NCI-H146 treated with DMSO at 0.1 percent for 48 hours (cell line): ENCODE measurements around the gene NUDT22.

Source experiments
- DNase-seq: peaks from one replicate; lab custom pipeline; 2025; ENCODE audit not compliant: unreplicated experiment; lab: John Stamatoyannopoulos, UW

Gene NUDT22

DNA sequence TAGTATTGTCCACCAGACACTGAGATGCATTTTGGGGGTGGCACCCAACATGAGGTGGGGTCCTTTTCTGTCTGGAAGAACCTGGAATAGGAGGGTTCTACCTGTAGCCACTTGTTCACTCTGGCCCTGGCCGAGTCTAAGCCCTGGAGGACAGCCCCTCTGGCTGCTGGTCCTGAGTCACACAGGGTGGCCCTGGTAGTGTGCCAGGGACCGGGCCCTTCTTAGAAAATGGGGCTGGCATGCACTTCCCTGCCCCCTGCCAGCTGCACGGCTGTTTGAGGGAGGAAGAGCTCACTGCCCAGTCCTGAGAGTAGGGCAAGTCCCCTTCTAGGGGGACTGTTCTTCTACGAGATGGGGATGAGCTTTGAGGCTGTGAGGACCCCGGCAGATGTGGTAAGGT lies 27.4 kb downstream of the NUDT22 start:
- no peak for DNase-seq

DNA sequence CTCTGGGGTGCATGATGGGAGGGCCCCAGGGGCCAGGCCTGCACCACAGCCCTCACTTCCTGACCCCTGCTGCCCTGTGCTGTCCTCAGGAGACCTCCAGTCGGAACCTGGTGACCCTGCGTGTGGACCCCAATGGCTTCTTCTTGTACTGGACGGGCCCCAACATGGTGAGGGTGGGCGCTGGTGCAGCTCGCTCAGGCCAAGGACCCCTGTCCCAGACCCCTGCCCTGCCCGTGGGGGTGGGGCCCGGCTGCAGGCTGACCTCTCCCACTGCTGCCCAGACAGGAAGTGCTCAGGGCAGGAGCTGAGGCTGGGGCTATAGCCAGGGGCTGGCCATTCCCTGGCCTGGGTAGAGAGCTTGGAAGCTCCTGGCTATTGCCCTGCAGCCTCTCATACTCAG lies 28.3 kb downstream of the NUDT22 start:
- no peak for DNase-seq

DNA sequence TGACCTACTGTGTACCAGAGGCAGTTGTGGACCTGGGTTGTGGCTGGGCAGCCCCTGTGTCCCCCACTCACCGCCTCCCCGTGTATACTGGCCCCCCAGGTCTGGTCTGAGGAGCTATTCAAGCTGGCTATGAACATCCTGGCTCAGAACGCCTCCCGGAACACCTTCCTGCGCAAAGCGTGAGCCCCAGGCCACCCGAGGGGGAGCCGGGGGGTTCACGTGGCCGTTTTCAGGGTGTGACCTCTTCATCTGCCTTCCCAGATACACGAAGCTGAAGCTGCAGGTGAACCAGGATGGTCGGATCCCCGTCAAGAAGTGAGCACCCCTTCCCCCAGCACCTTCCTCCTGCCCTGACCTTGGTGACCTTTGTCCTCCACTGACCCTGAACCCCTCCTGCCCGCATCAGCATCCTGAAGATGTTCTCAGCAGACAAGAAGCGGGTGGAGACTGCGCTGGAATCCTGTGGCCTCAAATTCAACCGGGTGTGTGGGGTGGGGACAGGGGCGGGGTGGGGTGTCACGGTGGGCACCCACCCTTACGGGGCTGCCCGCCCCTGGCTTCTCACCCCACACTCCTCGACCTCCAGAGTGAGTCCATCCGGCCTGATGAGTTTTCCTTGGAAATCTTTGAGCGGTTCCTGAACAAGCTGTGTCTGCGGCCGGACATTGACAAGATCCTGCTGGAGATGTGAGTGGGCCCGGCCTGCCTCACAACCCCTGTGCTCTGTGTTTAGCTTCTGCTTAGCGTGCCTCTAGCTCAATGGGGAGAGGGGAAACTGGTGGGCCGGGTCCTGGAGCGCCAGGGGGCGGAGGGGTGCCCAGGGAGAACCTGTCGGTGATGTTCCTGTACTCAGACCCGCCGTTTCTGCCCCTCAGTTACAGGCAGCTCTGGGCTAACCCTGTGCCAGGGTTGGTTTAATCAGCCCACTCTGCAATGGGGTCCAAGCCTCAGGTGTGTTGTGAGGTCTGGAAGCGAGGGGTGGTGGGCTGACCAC lies 29.4 kb downstream of the NUDT22 start:
- DNase-seq: no peak

DNA sequence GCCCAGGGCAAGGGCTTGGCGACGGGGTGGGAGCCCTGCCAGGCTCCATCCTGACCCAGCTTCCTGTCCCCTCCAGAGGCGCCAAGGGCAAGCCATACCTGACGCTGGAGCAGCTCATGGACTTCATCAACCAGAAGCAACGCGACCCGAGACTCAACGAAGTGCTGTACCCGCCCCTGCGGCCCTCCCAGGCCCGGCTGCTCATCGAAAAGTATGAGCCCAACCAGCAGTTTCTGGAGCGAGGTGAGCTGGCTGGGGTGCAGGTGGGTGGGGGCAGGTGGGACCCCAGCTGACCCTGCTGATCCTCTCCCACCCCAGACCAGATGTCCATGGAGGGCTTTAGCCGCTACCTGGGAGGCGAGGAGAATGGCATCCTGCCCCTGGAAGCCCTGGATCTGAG lies 30.2 kb downstream of the NUDT22 start:
- no peak for DNase-seq

DNA sequence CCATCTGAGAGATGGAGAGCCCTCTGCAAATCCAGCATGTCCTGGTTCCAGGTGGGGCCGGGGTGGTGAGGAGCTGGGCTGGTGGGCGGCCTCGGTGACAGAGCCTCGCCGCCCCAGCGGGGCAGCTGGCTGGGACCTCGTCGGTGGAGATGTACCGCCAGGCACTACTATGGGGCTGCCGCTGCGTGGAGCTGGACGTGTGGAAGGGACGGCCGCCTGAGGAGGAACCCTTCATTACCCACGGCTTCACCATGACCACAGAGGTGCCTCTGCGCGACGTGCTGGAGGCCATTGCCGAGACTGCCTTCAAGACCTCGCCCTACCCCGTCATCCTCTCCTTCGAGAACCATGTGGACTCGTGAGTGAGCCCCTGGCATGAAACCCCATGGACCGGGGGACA lies 32.3 kb downstream of the NUDT22 start:
- no peak for DNase-seq

DNA sequence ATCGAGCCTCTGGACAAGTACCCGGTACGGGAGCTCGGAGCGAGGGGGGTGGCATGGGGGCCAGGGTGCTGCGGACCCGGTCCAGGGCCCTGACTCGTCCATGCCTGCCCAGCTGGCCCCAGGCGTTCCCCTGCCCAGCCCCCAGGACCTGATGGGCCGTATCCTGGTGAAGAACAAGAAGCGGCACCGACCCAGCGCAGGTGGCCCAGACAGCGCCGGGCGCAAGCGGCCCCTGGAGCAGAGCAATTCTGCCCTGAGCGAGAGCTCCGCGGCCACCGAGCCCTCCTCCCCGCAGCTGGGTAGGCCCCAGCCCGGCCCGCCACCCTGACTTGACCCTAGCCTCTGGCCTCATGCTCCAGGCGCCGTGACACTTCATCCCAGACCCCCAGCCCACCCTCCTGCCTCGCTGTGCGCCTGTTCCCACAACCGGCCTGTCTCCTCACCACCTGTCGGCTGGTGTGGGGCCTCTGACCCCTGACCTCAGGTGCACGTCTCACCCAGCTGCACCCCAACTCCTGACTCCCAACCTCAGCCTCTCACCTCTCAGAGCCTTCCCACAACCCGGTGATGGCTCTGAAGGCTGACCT lies 33.0 kb downstream of the NUDT22 start:
- DNase-seq: no peak

DNA sequence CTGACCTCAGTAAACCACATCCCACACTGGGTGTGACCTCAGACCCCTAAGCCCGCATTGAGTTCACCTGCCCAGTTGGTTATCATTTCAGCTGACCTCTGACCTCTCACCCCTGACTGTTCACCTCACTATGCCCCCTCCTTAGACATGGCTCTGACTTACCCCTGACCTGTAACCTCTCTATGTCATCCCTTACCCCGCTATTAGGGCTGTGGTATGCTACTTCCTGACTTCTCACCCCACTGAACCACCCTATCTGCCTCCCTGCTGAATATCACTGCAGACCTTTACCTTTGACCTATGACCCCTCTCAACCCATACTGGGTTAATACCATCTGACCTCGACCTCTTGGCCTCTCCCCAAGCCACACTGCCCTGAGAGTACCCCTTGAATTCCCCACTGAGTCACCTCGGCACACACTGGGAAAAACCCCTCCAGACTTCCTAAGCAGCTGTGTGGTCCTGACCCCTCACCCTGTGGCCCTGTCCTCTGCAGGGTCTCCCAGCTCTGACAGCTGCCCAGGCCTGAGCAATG lies 33.5 kb downstream of the NUDT22 start:
- DNase-seq: no peak

DNA sequence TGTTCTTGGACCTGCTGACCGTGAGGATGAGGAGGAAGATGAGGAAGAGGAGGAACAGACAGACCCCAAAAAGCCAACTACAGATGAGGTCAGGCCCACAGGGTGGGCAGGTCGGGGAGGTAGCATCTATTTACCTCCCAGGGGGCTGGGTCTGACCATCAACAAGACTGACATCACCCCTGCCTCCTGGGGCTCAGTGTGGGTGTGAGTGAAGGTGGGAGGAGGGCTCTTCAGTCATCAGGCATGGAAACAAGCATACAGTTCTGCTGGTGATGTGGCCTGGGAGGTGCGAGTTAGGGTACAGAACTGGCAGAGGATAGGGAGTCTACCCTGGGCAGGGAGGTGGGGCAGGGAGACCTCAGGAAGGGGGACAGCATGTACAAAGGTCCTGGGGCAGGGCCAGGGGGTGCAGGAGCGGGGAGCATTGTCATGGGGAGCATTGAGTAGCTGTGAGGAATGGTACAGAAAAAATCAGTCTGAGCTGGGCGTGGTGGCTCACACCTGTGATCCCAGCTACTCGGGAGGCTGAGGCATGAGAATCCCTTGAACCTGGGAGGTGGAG lies 34.2 kb downstream of the NUDT22 start:
- DNase-seq: no peak

DNA sequence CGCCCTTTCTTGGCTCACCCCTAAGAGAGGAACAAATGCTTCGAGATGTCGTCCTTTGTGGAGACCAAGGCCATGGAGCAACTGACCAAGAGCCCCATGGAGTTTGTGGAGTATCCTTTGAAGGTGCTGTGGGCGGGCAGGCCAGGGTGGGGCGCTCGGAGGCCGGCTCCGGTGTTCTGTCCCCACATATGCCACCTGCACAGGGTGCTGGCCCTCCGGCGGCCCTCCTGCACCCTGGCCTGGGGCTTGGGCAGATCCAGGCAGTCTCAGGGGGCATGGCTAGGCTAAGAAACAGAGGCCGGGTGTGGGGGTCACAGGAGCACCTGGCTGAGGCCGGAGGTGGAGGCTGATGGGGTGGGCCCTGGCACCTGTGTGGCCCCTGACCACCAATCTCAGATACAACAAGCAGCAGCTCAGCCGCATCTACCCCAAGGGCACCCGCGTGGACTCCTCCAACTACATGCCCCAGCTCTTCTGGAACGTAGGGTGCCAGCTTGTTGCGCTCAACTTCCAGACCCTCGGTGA lies 35.5 kb downstream of the NUDT22 start:
- no peak for DNase-seq

DNA sequence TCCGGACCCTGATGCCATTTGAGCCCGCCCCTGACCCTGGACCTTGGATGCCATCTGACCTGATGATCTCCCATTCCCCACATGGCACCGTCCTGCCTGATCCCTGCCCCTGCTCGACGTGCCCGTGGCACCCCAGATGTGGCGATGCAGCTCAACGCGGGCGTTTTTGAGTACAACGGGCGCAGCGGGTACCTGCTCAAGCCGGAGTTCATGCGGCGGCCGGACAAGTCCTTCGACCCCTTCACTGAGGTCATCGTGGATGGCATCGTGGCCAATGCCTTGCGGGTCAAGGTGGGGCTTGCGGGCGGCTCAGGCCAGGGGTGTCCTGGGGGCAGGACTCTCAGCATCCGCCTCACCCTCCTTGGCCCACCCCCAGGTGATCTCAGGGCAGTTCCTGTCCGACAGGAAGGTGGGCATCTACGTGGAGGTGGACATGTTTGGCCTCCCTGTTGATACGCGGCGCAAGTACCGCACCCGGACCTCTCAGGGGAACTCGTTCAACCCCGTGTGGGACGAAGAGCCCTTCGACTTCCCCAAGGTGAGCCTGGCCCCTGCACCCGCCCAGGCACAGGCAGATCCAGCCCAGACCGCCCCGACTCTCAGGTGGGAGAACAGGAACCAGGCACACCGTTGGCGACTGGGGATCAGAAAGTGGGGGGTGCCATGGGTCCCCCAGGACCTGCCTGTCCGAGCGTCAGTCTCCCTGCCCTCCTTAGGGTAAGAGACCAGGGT lies 36.4 kb downstream of the NUDT22 start:
- DNase-seq: no peak

DNA sequence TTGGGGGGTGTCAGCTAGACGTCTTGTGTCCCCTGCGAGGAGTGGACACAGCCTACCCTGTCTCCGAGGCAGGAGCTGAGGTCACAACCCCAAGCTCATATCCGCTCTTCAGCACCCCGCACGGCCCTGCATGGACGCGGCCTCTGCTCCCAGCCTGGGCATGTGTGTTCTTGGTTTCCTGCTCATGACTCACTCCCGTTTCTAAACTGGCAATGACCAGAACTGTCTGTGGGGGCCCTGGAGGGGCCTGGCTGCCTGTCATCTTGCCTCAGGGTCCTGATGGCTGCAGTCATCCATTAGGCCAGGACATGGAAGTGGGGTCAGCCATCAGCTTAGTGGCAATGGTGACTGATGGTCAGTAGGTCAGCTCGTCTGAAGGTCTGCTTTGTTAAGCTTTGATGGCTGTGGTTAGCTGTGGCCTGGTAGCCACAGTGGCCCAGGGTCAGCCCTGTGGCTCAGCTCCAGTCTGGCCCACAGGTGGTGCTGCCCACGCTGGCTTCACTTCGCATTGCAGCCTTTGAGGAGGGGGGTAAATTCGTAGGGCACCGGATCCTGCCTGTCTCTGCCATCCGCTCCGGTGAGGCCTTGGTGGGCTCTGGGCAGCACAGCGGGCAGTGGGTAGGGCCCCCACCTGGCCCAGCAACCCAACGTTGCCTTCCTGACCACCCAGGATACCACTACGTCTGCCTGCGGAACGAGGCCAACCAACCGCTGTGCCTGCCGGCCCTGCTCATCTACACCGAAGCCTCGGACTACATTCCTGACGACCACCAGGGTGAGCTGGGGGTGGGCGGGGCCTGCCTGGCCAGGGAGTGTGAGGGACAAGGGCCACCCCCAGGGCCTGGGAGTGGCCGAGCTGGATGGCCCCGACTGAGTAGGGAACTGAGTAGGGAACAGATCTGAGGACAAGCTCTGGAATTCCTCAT lies 37.2 kb downstream of the NUDT22 start:
- no peak for DNase-seq

DNA sequence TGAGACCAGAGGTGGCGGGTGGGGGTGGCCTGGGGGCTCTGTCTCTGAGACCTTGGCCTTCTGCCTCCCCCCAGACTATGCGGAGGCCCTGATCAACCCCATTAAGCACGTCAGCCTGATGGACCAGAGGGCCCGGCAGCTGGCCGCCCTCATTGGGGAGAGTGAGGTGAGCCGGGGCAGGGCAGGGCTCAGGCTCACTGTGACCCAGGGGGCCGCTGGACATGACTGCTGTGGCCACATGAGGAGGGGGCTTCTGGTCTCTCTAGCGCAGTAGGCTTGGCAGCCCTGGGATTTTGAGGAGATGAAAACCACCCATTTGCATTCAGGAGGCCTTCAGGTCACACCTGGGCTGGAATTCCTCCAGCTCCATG lies 37.9 kb downstream of the NUDT22 start:
- no peak for DNase-seq

DNA sequence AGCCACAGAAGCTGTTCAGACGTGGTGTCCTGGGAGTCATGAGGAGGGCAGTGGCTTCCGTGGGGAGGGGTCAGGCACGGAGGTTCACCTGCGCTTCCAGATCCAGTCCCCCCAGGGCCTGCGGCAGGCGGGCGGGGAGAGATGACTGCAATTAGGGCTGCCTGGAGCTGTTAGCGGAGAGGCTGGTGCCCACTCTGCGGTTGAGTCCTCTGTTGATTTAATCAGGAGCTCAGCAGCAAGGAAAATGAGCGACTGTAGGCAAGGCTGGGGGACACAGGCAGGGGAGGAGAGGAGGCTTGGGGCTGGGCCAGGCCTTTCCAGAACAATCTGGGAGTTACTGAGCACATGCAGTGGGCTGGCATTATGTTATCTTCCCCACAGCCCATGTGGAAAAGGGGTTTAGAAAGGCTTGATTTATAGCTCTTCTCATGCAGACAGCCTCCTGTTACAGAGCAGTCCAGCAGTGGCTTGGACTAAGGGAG lies 38.3 kb downstream of the NUDT22 start:
- no peak for DNase-seq

DNA sequence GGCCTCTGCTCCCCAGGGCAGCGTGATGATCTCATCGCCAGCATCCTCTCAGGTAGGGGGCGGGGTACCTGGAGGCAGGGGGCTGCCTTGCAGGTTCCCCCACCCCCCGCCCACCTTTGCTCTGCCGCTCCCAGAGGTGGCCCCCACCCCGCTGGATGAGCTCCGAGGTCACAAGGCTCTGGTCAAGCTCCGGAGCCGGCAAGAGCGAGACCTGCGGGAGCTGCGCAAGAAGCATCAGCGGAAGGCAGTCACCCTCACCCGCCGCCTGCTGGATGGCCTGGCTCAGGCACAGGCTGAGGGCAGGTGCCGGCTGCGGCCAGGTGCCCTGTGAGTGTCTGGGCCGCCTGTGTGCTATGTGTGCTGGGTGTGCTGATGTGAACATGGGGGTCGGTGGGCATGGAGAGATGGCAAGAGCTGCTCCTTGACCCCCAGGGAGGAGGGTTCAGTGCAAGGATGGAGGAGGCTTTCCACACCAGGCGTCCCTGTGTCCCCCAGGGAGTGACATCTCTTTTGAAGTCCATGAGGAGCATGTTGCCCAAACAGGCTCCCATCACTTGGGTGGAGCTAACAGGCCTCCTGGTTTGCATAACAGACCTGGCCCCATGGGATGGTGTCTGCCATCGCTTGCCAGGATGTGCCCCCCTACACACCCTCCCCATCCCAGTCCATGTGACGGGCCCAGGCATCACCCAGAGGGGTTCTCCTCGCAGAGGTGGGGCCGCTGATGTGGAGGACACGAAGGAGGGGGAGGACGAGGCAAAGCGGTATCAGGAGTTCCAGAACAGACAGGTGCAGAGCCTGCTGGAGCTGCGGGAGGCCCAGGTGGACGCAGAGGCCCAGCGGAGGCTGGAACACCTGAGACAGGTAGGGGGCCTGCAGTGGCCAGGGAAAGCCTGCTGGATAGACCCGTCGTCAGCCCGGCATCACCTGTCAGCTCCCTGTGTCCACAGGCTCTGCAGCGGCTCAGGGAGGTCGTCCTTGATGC lies 39.4 kb downstream of the NUDT22 start:
- peak; percentile 48 for DNase-seq

DNA sequence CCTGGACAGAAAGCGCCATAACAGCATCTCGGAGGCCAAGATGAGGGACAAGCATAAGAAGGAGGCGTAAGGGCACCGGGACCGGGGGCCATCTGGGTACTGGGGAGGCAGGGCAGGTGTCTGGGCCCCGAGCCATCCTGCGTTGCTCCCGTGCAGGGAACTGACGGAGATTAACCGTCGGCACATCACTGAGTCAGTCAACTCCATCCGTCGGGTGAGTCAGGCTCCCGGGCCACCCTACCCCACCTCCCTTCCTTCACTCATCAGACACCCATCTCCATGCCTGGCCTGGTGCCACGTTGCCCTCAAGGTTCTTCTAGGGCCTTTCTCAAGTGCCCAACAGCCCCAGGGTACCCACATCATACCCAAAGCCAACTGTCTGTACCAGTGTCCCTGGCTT lies 40.3 kb downstream of the NUDT22 start:
- DNase-seq: no peak

DNA sequence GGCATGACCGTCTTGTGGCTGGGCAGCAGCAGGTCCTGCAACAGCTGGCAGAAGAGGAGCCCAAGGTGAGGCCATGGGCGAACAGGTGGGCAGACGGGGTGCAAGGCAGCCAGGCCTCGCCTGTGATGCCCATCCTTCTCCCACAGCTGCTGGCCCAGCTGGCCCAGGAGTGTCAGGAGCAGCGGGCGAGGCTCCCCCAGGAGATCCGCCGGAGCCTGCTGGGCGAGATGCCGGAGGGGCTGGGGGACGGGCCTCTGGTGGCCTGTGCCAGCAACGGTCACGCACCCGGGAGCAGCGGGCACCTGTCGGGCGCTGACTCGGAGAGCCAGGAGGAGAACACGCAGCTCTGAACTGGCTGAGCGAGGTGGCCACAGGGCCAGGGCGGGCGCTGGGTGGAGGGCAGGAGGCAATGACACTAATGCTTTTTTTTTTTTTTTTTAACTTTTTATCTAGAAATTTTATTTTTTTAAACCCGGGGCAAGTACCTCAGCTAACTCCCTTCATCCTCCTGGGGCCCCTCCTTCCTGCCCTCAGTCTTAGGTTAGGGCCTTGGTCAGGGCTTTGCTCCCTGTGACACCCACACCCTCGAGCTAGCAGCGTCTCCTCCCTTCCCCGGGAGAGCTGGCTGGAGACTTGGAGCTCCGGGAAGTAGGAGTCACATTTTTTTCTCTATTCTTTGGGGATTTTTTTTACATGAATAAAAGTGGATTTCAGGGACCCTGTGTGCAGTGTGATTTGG lies 41.3 kb downstream of the NUDT22 start:
- DNase-seq: no peak

DNA sequence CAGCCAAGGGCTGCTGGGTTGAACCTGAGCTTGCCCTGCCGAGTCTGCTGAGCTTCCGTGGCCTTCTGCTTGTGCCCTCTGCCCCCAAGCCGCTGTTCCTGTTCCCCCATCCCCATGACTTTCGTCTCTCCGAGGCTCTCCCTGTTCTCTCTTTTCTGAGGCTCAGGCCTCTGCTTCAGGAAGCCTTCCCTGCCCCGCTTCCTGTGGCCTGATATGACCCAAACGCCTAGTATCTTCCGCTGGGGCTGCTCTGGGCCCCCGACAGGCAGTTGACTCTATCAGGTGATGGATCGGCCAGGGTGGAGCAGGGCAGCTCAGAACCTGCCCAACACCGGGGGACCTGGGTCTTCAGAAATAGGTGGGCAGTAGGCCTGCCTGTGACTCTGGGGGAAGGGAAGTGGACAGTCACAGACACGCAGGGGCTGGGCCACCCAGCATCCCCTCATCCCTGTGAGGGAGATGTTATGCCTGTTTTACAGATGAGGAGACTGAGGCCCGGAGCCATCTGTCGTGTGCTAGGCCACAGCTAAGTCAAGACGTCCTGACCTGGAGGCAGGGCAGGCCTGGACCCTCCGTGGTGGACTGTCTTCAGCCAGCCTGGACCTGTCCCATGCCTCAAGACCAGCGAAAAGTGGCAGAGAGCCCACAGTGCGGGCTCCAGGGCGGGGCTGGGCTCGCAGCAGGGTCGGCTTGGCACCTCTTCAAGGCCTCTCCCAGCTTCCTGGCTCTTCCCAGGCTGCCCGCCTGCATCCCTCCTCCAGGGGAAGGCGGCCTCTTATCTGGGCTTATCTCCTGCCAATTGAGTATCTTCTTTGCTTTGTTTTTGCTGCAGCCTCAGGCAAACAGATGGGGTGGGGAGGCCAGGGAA lies 42.2 kb downstream of the NUDT22 start:
- peak; percentile 70 for DNase-seq
